GM18858 (cell line): ENCODE data around the gene MCM6.
"Not testable (repeated sequence)": the region's sequence is repeated elsewhere in the genome, so short reads cannot be mapped to it uniquely, and the experiment has no call there.

Experiments
- ATAC-seq: cut with Tn5 transposase; IDR thresholded peaks from one replicate; pipeline ENCODE4 v1.9.1; 2021; ENCODE audit not compliant: unreplicated experiment

The MCM6 gene

GRCh38 chr2:135876066-135876711, at the start of gene MCM6:
TSS of gene MCM6 (minus strand) at chr2:135876443. CDS start at chr2:135876365, 78 bp downstream.
- peak; percentile 79 for ATAC-seq

- ATAC-seq = no peak
These were observed 49.3 kb upstream of the MCM6 start for GRCh38 chr2:135925571-135925970.

GRCh38 chr2:135916207-135916606, 40.0 kb upstream of the MCM6 start:
- no peak for ATAC-seq

GRCh38 chr2:135914485-135914884, 38.2 kb upstream of the MCM6 start:
- no peak for ATAC-seq

- no peak for ATAC-seq
These were observed 37.6 kb upstream of the MCM6 start for GRCh38 chr2:135913727-135914365.

- ATAC-seq = no peak
These were observed 33.7 kb upstream of the MCM6 start for GRCh38 chr2:135909976-135910375.

- ATAC-seq = no peak
These were observed 29.4 kb upstream of the MCM6 start for GRCh38 chr2:135905679-135906078.

GRCh38 chr2:135904341-135904989, 28.2 kb upstream of the MCM6 start:
- ATAC-seq = no peak

- no peak for ATAC-seq
These were observed 27.4 kb upstream of the MCM6 start for GRCh38 chr2:135903650-135904049.

GRCh38 chr2:135899567-135899966, 23.3 kb upstream of the MCM6 start:
- no peak for ATAC-seq

- ATAC-seq = no peak
These were observed 22.1 kb upstream of the MCM6 start for GRCh38 chr2:135898234-135898786.

GRCh38 chr2:135894930-135895329, 18.7 kb upstream of the MCM6 start:
- ATAC-seq = no peak

GRCh38 chr2:135893374-135893794, 17.1 kb upstream of the MCM6 start:
- no peak for ATAC-seq

GRCh38 chr2:135890835-135891234, 14.6 kb upstream of the MCM6 start:
- ATAC-seq = no peak

- no peak for ATAC-seq
These were observed 13.9 kb upstream of the MCM6 start for GRCh38 chr2:135890149-135890548.

- ATAC-seq = not testable (repeated sequence)
These were observed 12.3 kb upstream of the MCM6 start for GRCh38 chr2:135888587-135888986.

- ATAC-seq = no peak
These were observed 9.5 kb upstream of the MCM6 start for GRCh38 chr2:135885709-135886108.

- no peak for ATAC-seq
These were observed 6.2 kb upstream of the MCM6 start for GRCh38 chr2:135882415-135882814.

GRCh38 chr2:135876770-135877169, 527 bp upstream of the MCM6 start:
- ATAC-seq = not testable (repeated sequence)

GRCh38 chr2:135875491-135876065, 665 bp downstream of the MCM6 start:
- peak; percentile 41 for ATAC-seq

- no peak for ATAC-seq
These were observed 1.4 kb downstream of the MCM6 start for GRCh38 chr2:135874777-135875365.
